ENCODE results near the gene NPR1. TPM values are rescaled to one million over a fixed set of nuclear protein-coding genes. Genes with fewer than 3 reads are reported as not detected.

Gene NPR1
- total and polyA plus RNA-seq, 2 experiments from 2014 or later = 3.7 to 9.0 TPM

GRCh38 chr1:153698923-153699714 lies 20.6 kb downstream of the NPR1 start (continued):
- TF ChIP-seq ETS1 (IDR thresholded peaks at IDR 0.05) (no peak), EZH2 (IDR thresholded peaks at IDR 0.05; ENCODE audit: low read depth, unreplicated experiment) (no peak)

- Histone ChIP-seq H3F3A (replicated peaks; ENCODE audit: low read depth) (peaks cover 12% of the 10 kb centered on the region), H3K27me3 (ENCODE audit: insufficient read depth) (no peaks in the 10 kb centered on the region), H3K4me1 (ENCODE audit: insufficient read depth) (peaks cover 27% of the 10 kb centered on the region), H3K36me3 (ENCODE audit: insufficient read depth) (no peaks in the 10 kb centered on the region), H3K4me3 (no peak overlapping the region), H3K79me2 (replicated peaks; ENCODE audit: insufficient read depth) (no peaks in the 10 kb centered on the region), H3K27ac (ENCODE audit: low read depth) (no peak overlapping the region), H2AFZ (no peak overlapping the region), H4K20me1 (replicated peaks; ENCODE audit: insufficient read depth) (no peaks in the 10 kb centered on the region), H3K9me2 (ENCODE audit: insufficient read depth) (no peaks in the 10 kb centered on the region; the same call in 1 of the 2 replicates), H3K4me2 (no peak overlapping the region)
- no peaks in the 10 kb centered on the region for H3K36me3 Mint-ChIP-seq (ENCODE audit: low read depth)
- no peak for TF ChIP-seq EZH2 (IDR thresholded peaks at IDR 0.05; ENCODE audit: low read depth, unreplicated experiment)
- no peak for TF ChIP-seq ETS1 (IDR thresholded peaks at IDR 0.05)
- no peak for TF ChIP-seq JUNB (IDR thresholded peaks at IDR 0.05; ENCODE audit: unreplicated experiment)
- TF ChIP-seq POLR2AphosphoS5 (IDR thresholded peaks at IDR 0.05; ENCODE audit: low read depth) = no peak
- TF ChIP-seq ZNF331 (CRISPR knock-in tag; IDR thresholded peaks at IDR 0.05; ENCODE audit: low read depth) = no peak
- TF ChIP-seq CREB1 (CRISPR knock-in tag; IDR thresholded peaks at IDR 0.05; ENCODE audit: low read depth) = no peak
- TF ChIP-seq REST (IDR thresholded peaks at IDR 0.05; ENCODE audit: unreplicated experiment) = no peak
- no peak for TF ChIP-seq ZNF114 (CRISPR knock-in tag; IDR thresholded peaks at IDR 0.05)
- ATAC-seq (no peak), DNase-seq (ENCODE audit: low spot score) (no peak)
- H3K4me3 Mint-ChIP-seq = no peak overlapping the region
- H3K27me3 Mint-ChIP-seq (ENCODE audit: insufficient read depth, low read depth, poor library complexity) = peaks cover 12% of the 10 kb centered on the region
- H3K4me1 Mint-ChIP-seq = peaks cover 25% of the 10 kb centered on the region
- no peaks in the 10 kb centered on the region for H3K9me3 Mint-ChIP-seq
- H3K27ac Mint-ChIP-seq = no peak overlapping the region
Observed at GRCh38 chr1:153699768-153700167, 21.3 kb downstream of the NPR1 start.

Data from GM23338 (cell line).